Measurements from ENCODE around the gene BIN2.
"Not testable (repeated sequence)": the region's sequence is repeated elsewhere in the genome, so short reads cannot be mapped to it uniquely, and the experiment has no call there.

Gene BIN2

DNA sequence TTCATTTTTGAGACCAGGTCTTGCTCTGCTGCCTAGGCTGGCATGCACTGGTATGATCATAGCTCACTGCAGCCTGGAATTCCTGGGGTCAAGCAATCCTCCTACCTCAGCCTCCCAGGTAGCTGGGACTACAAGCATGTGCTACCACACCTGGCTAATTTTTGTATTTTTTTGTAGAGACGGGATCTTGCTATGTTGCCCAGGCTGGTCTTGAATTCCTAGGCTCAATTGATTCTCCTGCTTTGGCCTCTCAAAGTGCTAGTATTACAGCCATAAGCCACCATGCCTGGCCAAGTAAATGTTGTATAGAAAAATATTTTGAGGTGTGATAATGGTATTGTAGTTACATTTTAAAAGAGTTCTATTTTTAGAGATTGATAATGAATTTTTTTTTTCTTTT is 12.6 kb downstream of the BIN2 start:
- no peak for DNase-seq (ENCODE audit: low spot score)

GRCh38 chr12:51307655-51308593 is 16.1 kb downstream of the BIN2 start:
- peak; percentile 84 for DNase-seq (ENCODE audit: low spot score)

DNA sequence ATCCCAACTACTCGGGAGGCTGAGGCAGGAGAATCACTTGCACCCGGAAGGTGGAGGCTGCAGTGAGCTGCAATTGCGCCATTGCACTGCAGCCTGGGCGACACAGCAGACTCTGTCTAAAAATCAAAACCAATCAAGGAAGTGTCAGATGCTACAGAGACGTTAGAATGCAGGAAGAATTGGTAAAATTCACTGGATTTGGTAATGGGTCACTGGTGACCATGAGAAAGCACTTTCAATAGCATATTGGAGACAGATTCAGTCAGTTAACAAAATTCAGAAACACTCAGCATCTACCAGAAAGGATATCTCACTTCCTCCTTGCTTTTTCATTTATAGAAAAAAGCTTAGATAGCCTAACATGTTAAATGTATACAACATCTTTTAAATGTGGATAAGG is 17.5 kb downstream of the BIN2 start:
- no peak for DNase-seq (ENCODE audit: low spot score)

DNA sequence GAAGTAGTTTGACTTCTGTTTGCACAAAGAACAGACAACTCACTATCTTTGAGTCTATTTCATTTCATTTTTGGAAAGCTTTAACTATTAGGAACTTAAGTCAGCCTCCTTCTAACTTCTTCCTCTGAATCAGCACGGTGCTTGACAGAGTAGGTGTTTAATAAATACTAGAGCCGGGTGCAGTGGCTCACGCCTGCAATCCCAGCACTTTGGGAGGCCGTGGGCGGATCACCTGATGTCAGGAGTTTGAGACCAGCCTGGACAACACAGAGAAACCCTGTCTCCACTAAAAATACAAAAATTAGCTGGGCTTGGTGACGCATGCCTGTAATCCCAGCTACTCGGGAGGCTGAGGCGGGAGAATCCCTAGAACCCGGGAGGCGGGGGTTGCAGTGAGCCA is 23.2 kb downstream of the BIN2 start:
- not testable (repeated sequence) for DNase-seq (ENCODE audit: low spot score)

GRCh38 chr12:51295651-51296050 is 28.3 kb downstream of the BIN2 start:
- DNase-seq (ENCODE audit: low spot score), result no peak

DNA sequence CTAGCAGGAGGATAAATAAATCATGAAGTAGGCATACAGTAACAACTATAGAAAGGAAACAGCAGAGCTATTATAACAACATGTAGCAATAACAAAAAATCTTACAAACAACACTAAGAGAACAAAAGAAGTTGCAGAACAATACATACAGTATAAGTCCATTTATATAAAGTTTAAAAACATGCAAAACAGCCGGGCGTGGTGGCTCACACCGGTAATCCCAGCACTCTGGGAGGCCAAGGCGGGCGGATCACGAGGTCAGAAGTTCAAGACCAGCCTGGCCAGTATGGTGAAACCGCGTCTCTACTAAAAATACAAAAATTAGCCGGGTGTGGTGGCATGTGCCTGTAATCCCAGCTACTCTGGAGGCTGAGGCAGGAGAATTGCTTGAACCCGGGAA is 29.9 kb downstream of the BIN2 start:
- DNase-seq (ENCODE audit: low spot score), result not testable (repeated sequence)

DNA sequence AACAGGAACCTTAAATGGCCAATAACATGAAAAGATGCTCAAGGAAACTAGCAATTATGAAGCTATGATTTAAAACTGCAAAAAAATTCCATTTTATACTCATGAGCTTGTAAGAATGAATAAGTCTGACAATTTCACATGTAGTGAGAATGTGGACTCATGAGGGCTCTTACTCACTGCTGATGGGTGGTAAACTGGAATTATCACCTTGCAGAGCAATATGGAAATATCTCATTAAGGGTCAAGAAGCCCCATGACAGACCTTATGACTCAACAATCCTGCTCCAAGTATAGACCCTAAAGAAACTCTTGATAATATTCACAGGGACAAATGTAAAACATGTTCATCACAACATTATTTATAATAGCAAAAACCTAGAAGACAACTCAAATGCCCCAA is 30.3 kb downstream of the BIN2 start:
- no peak for DNase-seq (ENCODE audit: low spot score)

- not testable (repeated sequence) for DNase-seq (ENCODE audit: low spot score)
Observed at GRCh38 chr12:51291603-51292513, 32.1 kb downstream of the BIN2 start.

DNA sequence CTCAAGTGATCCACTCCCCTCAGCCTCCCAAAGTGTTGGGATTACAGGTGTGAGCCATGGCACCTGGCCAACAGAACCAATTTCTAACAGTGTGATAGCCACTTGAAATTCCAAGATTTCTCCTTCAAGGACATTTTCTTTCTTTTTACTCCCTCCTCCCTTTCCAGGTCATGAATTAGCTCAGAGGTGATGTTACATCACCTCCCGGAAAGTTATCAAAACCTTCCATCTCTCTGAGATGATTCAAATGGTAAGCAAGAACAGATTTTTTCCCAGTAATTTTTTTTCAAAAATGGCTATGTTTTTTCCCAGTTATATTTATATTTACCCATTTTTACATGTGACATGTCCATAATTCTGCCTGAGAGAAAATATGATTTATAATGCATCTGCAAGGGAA is 38.1 kb downstream of the BIN2 start:
- no peak for DNase-seq (ENCODE audit: low spot score)

DNA sequence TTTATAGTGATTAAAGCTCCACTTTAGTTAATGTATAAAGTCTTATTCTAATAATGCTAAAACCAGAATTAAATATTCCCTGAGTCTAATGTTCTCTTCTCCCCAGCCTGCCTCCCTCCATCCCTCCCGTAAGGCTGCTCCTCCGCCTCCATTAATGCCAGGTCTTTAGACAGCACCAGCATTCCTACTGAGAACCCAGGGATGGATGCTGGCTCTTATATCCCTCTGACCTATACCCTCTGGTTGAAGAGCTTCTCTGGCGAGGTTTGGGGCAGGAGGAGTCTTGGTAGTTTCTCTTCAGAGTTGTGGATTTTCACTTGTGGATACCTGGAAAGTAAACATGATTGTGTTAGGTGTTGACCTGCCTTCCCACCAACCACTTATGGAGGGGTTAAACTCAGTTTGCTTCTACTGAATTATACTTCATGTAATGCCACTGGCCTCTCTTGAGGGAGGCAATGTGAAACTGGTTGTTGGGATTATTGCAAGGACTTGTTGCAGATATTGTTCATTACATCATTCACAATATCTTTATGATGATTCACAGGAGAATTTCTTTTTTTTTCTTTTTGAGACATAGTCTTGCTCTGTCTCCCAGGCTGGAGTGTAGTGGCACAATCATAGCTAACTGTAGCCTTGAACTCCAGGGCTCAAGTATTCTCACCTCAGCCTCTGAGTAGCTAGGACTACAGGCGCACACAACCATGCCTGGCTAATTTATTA is 42.6 kb downstream of the BIN2 start:
- DNase-seq (ENCODE audit: low spot score), result peak; percentile 74

GRCh38 chr12:51275088-51275487 is 48.9 kb downstream of the BIN2 start:
- DNase-seq (ENCODE audit: low spot score), result no peak

- not testable (repeated sequence) for DNase-seq (ENCODE audit: low spot score)
Observed at GRCh38 chr12:51272810-51273209, 51.2 kb downstream of the BIN2 start.

GRCh38 chr12:51270951-51271518 is 52.9 kb downstream of the BIN2 start:
- peak; percentile 74 for DNase-seq (ENCODE audit: low spot score)

GRCh38 chr12:51270067-51270950 is 53.7 kb downstream of the BIN2 start, which contains the start of gene SMAGP:
TSS of gene SMAGP (minus strand) at chr12:51270415. CDS start at chr12:51269278, 1,137 bp downstream.
- DNase-seq (ENCODE audit: low spot score), result peak; percentile 73

- peak; percentile 67 for DNase-seq (ENCODE audit: low spot score)
Observed at GRCh38 chr12:51269174-51270066, 54.6 kb downstream of the BIN2 start.

GRCh38 chr12:51265024-51265423 is 59.0 kb downstream of the BIN2 start:
- DNase-seq (ENCODE audit: low spot score), result no peak

DNA sequence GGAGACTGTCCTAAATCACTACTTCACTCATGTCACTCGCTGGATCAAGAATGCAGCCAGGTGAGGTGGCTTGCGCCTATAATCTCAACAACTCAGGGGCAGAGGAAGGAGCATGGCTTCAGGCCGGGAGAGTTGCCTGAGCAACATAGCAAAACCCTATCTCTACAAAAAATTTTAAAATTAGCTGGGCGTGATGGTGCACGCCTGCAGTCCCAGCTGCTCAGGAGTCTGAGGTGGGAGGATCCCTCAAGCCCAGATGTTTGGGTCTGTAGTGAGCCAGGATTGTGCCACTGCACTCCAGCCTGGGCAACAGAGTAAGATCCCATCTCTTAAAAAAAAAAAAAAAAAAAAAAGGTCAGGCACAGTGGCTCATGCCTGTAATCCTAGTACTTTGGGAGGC is 59.7 kb downstream of the BIN2 start:
- no peak for DNase-seq (ENCODE audit: low spot score)

GRCh38 chr12:51263341-51263740 is 60.6 kb downstream of the BIN2 start:
- DNase-seq (ENCODE audit: low spot score), result no peak

DNA sequence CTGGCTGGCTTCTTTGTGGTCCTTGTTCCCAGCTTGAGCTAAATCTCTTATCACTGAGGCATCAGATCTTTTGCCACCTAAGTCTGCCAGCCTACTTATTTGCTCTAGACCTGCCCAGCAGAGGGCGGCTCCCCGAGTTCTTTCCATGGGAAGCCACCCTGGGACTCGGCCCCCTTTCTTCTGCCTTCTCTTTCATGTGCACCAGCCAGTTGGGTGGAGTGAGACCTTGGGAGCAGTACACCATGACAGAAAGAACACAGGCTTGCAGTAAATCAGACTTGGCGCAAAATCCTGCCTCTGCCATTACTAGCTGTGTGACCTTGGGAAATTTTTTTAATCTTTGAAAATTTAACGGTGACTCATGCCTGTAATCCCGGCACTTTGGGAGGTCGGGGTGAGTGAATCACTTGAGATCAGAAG is 61.2 kb downstream of the BIN2 start:
- peak; percentile 58 for DNase-seq (ENCODE audit: low spot score)

- not testable (repeated sequence) for DNase-seq (ENCODE audit: low spot score)
Observed at GRCh38 chr12:51259600-51259999, 64.4 kb downstream of the BIN2 start.

Data from GM03348 (cell line).